Cardiac muscle cell (in vitro differentiated cells and primary cell): ENCODE measurements around the gene FGFR1OP2. TPM values are rescaled to one million over a fixed set of nuclear protein-coding genes. Genes with fewer than 3 reads are reported as not detected.
"Not testable (repeated sequence)": the region's sequence is repeated elsewhere in the genome, so short reads cannot be mapped to it uniquely, and the experiment has no call there.

Source experiments
- DNase-seq, 2 donors: peaks; one replicate each; pipeline versions ENCODE4 v3.0.0 to v3.0.0-alpha.2; 2010 to 2017; ENCODE audit warnings: low read depth in 1 of 2, low spot score in 1 of 2
- H3K27ac ChIP-seq: fragments of 200-600 bp; sonication (generic); 2 replicates; pipeline ENCODE4 v1.5.1; 2016
- H3K27me3 ChIP-seq: fragments of 200-600 bp; sonication (generic); 2 replicates; pipeline ENCODE4 v1.6.0; 2016; ENCODE audit warnings: control low read depth
- H3K36me3 ChIP-seq: fragments of 200-600 bp; sonication (generic); 2 replicates; pipeline ENCODE4 v1.5.1; 2016; ENCODE audit warnings: control low read depth
- H3K4me1 ChIP-seq: fragments of 200-600 bp; sonication (generic); 2 replicates; pipeline ENCODE4 v1.8.1; 2017; ENCODE audit warnings: low read depth, mild to moderate bottlenecking, mixed run types
- H3K4me3 ChIP-seq: fragments of 200-600 bp; sonication (generic); 2 replicates; pipeline ENCODE4 v1.5.1; 2016; ENCODE audit warnings: mild to moderate bottlenecking
- H3K9me3 ChIP-seq: fragments of 200-600 bp; sonication (generic); 2 replicates; pipeline ENCODE4 v1.5.1; 2017; ENCODE audit warnings: low read depth, mild to moderate bottlenecking, control low read depth
- CTCF ChIP-seq: IDR thresholded peaks from 2 replicates; pipeline ENCODE4 v1.5.1; 2012; ENCODE audit warnings: low read depth, mild to moderate bottlenecking, low read length
- polyA plus RNA-seq: library from polyadenylated mRNA; unstranded; fragments of >200 nt; fragmentation: Nextera tagmentation; extraction: Ambion mirVana; gene quantifications from 2 replicates; pipeline ENCODE4 v1.2.1, GENCODE V29; 2016
- total RNA-seq: library from RNA; depleted of rRNA; stranded (reverse); fragments of >200 nt; gene quantifications from 2 replicates; pipeline ENCODE4 v1.2.3, GENCODE V29; 2016

FGFR1OP2 gene
- total and polyA plus RNA-seq, 2 experiments from 2014 or later, result 27.4 to 59.1 TPM

GRCh38 chr12:26948309-26948708, 10.0 kb downstream of the FGFR1OP2 start:
- H3K9me3 ChIP-seq, result no peaks in the 10 kb centered on the region
- H3K27ac ChIP-seq, result no peak overlapping the region
- H3K4me1 ChIP-seq, result peaks cover 2% of the 10 kb centered on the region
- H3K4me3 ChIP-seq, result no peak overlapping the region
- no peaks in the 10 kb centered on the region for H3K27me3 ChIP-seq
- no peaks in the 10 kb centered on the region for H3K36me3 ChIP-seq
- TF ChIP-seq CTCF, result no peak
- no peak for DNase-seq

GRCh38 chr12:26953447-26953846, 15.2 kb downstream of the FGFR1OP2 start:
- Histone ChIP-seq H3K9me3 (no peaks in the 10 kb centered on the region), H3K36me3 (peaks cover 21% of the 10 kb centered on the region), H3K4me3 (no peak overlapping the region), H3K27ac (peak overlapping the region; percentile 11), H3K4me1 (peaks cover 8% of the 10 kb centered on the region), H3K27me3 (no peaks in the 10 kb centered on the region)
- TF ChIP-seq CTCF, result no peak
- peak in 1 of 2 donors; percentile 35 for DNase-seq

GRCh38 chr12:26954027-26954426, 15.8 kb downstream of the FGFR1OP2 start:
- peaks cover 8% of the 10 kb centered on the region for H3K4me1 ChIP-seq
- TF ChIP-seq CTCF, result no peak
- H3K27ac ChIP-seq, result peak overlapping the region; percentile 11
- H3K9me3 ChIP-seq, result no peaks in the 10 kb centered on the region
- peaks cover 21% of the 10 kb centered on the region for H3K36me3 ChIP-seq
- DNase-seq, result no peak
- no peak overlapping the region for H3K4me3 ChIP-seq
- H3K27me3 ChIP-seq, result no peaks in the 10 kb centered on the region

GRCh38 chr12:26961391-26961790, 23.1 kb downstream of the FGFR1OP2 start:
- not testable (repeated sequence) for H3K4me1 ChIP-seq, DNase-seq, H3K27me3 ChIP-seq, H3K9me3 ChIP-seq, H3K4me3 ChIP-seq, H3K27ac ChIP-seq
- H3K36me3 ChIP-seq, result peaks cover 26% of the 10 kb centered on the region

- no peak for DNase-seq
- Histone ChIP-seq H3K27me3 (no peaks in the 10 kb centered on the region), H3K4me1 (no peaks in the 10 kb centered on the region), H3K27ac (no peak overlapping the region), H3K4me3 (no peak overlapping the region), H3K9me3 (no peaks in the 10 kb centered on the region), H3K36me3 (peaks cover 23% of the 10 kb centered on the region)
- TF ChIP-seq CTCF, result no peak
Measured at GRCh38 chr12:26961803-26962202, 23.5 kb downstream of the FGFR1OP2 start.

- no peaks in the 10 kb centered on the region for H3K4me1 ChIP-seq
- H3K9me3 ChIP-seq, result no peaks in the 10 kb centered on the region
- H3K4me3 ChIP-seq, result no peak overlapping the region
- peak in 1 of 2 donors; percentile 32 for DNase-seq
- peaks cover 9% of the 10 kb centered on the region for H3K36me3 ChIP-seq
- H3K27me3 ChIP-seq, result no peaks in the 10 kb centered on the region
- no peak for TF ChIP-seq CTCF
- no peak overlapping the region for H3K27ac ChIP-seq
Measured at GRCh38 chr12:26963413-26963812, 25.1 kb downstream of the FGFR1OP2 start.
